ENCODE data around the gene FBXW8.

FBXW8 gene, protein sequence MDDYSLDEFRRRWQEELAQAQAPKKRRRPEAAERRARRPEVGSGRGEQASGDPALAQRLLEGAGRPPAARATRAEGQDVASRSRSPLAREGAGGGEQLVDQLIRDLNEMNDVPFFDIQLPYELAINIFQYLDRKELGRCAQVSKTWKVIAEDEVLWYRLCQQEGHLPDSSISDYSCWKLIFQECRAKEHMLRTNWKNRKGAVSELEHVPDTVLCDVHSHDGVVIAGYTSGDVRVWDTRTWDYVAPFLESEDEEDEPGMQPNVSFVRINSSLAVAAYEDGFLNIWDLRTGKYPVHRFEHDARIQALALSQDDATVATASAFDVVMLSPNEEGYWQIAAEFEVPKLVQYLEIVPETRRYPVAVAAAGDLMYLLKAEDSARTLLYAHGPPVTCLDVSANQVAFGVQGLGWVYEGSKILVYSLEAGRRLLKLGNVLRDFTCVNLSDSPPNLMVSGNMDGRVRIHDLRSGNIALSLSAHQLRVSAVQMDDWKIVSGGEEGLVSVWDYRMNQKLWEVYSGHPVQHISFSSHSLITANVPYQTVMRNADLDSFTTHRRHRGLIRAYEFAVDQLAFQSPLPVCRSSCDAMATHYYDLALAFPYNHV

DNA sequence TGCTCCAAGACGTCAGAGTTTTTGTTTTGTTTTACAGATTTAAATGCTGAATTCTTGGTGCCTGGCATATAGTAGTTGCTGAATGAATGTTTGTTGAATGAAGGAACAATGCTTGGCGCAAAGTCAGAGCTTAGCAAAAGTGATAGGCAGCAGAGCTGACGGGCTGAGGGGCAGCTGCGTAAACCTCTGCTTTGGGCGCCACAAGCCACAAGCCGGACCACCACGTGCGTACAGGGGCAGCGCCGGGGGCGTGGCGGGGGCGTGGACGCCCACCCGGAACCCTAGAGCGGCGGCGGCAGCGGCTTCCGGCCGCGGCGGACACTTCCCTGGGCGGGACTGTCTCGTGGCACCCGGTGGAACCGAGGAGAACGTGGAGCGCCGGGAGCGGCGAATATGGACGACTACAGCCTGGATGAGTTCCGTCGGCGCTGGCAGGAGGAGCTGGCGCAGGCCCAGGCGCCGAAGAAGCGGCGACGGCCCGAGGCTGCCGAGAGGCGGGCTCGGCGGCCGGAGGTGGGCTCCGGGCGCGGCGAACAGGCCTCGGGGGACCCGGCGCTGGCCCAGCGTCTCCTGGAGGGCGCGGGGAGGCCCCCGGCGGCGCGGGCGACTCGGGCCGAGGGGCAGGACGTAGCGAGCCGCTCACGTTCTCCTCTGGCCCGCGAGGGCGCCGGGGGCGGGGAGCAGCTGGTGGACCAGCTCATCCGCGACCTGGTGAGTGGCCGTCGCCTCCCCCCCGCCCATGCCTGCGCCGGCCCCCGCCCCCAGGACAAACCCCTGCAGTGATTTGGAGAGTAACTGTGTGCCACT lies at the start of gene FBXW8:
FBXW8 (plus strand) TSS at position 306 of the 807 bp plus-strand sequence; CDS start at position 394, 88 bp downstream.
- FAIRE-seq: peak; percentile 75

DNA sequence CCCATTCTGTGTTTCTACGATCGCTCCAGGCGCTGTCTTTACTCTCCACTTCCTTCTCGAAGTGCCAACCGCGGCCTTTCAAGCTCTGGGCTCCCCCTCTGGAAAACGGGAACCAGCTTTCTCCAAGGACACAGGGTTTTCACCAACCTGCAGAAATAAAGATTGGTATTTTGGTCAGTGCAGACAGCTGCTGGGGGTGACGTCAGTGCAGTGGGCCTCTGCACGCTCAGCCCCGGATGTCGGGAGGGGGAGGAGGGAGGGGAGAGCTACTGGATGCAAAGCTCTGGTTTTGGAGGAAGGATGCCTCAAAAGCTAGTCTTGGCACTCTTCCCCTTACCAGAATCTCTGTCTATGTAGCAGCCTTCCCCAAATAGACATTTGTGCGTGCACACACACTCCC lies 49.4 kb upstream of the FBXW8 start:
- FAIRE-seq (peak; percentile 84), DNase-seq (ENCODE audit: extremely low spot score, insufficient read length, low read depth) (peak; percentile 30)

More for the DNA sequence above, at the start of gene FBXW8:
- DNase-seq (ENCODE audit: extremely low spot score, insufficient read length, low read depth): peak; percentile 72

DNA sequence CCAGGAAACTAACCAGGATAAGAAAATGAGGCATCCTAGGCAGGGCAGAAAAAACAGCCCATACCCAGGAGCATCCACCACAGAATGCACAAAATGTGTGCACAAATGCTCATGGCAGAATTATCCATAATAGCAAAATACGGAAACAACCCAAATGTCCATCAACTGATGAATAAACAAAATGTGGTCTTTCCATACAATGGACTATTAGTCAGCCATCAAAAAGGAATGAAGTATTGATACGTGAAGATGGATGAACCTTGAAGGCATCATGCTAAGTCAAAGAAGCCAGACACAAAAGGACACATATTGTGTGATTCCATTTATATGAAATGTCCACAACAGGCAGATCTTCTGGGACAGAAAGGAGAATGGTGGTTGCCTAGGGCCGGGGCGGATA lies 48.6 kb upstream of the FBXW8 start:
- no peak for FAIRE-seq
- no peak for DNase-seq (ENCODE audit: extremely low spot score, insufficient read length, low read depth)

DNA sequence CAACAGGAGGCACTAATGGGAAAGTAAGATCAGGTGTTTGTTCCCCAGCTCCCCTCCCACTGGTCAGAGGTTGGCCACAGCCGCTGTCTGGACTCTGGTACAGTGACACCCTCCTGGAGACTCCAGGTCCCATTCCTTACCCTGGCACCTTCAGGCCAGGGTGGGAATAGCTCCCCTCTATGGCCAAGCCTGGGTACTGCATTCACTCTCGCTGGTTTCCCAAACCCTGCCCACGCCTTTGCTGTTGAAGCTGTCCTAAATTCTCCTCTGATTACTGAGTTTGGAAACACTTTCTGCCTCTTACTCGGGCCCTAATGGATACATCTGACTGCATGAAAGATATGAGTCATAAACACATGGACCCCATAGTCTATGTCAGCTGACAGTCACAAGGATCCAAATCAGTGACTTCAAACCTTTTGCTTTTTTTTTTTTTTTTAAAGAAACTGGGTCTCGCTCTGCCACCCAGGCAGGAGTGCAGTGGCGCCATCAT lies 47.4 kb upstream of the FBXW8 start:
- no peak for DNase-seq (ENCODE audit: extremely low spot score, insufficient read length, low read depth)
- no peak for FAIRE-seq

DNA sequence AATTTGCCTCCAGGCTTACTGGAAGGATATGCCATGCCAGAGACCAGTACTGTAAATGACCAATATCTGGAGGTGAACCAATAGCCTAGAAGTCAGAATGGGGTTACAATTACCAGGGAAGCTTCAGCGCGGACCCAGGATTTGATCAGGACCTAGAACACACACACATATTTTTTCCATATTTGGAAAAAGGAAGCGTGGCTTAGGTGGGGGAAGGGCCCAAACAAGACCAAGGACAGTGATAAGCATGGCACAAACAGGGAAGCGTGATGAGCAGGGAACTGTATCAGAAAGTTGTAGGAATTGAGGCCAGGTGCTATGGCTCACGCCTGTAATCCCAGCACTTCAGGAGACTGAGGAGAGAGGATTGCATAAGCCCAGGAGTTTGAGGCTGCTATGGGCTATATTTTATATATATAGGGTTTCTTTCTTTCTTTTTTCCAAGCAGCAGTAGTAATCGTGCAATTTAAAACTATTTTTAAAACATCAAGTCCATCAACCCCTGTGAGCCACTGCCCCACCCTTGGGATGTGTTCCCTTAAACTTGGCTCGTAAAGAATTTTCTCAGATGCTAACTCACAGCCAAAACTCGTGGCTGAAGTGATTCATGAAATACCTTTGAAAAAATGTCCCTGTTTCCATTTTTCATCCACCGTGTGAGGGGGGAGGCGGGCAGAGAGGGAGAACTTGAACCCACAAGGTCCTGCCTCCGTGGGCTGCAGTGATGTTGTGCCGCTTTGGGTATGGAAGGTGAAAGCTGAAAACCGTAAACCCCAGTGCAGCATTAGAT lies 46.2 kb upstream of the FBXW8 start:
- FAIRE-seq: no peak
- no peak for DNase-seq (ENCODE audit: extremely low spot score, insufficient read length, low read depth)

DNA sequence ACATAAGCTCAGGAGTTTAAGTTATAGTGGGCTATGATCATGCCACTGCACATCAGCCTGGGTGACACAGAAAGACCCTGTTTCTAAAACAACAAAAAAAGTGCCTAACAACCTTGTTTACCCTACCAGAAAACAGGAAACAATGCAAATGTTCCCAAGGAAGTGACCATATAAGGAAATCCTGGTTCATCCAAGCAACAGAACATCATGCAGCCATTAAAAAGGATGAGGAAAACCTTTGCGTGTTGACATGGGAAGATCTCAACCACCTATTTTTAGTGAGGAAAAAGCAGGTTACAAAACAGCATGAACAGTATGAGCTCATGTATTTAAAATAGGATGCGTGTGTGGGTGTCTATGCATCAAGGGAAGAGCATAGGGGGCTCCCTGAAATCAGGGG lies 43.2 kb upstream of the FBXW8 start:
- no peak for FAIRE-seq
- no peak for DNase-seq (ENCODE audit: extremely low spot score, insufficient read length, low read depth)

DNA sequence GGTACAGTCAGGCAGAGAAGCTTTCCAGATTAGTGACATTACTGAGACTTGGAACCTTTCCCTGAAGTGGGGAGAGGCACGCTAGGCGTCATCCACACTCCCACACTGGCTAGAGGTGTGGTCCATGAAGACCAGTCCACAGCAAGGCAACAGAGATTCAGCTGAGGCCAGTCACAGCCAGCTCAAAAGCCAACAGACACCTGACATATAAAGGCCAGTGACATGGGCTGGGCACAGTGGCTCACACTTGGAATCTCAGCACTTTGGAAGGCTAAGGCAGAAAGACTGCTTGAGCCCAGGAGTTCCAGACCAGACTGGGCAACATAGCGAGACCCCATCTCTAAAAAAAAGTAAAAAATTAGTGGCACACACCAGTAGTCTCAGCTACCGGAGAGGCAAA lies 40.4 kb upstream of the FBXW8 start:
- FAIRE-seq (no peak), DNase-seq (ENCODE audit: extremely low spot score, insufficient read length, low read depth) (no peak)

DNA sequence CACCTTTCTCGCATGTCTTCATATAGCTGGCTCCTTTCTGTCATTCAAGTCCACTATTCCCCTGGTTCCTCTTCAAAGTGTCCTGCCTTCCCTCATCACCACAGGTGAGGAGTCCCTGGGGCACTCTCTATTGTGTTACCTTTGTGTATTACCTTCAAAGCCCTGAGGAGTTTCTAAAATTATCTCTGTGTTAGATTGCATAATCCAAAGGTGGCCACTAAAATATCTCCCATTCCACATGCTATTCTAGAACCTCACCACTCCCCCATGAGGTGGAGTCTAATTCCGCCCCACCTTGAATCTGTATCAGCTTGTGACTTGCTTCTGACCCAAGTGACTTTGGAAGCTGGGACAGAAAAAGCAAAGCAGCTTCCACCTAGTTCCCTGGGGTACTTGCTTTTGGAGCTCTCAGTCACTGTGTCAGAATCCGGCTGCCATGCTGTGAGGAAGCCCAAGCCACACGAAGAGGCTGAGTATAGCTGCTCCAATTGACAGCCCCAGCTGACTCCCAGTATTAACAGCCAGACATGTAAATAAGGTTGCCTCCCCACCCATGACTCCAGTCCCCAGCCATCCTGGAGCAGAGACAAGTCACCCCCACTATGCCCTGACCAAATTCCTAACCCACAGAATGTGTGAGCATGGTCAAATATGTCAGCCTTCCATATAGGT lies 36.3 kb upstream of the FBXW8 start:
- DNase-seq (ENCODE audit: extremely low spot score, insufficient read length, low read depth): no peak
- no peak for FAIRE-seq

DNA sequence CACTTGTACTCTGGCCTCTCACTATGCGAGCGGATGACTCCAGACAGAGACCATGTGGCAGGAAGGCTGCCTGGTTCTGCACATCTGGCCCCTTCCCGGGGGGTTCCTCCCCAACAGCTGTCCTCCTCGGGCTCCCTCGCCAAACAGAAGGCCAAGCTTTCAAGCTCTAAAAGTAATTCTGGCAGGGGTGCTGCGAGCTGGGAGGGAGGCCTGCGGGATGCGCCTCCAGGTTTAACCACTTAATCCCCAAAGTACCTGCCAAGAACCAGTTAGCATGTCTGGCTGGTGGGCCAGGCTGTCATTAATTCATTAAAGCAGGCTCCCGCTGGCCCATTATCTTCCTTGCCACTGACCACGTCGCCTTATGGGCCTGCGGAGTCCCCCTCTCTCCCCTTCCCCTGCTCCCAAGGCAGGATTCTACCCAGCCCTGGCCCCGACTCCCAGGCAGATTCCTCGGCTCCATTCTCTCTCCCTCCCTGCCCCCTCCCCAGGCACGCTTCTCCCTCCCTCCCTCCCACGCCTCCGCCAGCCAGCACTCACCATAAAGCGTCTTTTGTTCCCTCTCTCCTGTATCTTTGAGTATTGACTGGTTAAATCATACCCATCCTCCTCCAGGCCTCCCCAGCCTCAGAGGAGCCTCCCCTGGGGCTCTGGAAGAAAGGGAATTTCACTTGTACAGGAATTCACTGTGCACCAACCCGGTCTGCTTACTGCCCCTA lies 34.4 kb upstream of the FBXW8 start:
- FAIRE-seq (no peak), DNase-seq (ENCODE audit: extremely low spot score, insufficient read length, low read depth) (no peak)

DNA sequence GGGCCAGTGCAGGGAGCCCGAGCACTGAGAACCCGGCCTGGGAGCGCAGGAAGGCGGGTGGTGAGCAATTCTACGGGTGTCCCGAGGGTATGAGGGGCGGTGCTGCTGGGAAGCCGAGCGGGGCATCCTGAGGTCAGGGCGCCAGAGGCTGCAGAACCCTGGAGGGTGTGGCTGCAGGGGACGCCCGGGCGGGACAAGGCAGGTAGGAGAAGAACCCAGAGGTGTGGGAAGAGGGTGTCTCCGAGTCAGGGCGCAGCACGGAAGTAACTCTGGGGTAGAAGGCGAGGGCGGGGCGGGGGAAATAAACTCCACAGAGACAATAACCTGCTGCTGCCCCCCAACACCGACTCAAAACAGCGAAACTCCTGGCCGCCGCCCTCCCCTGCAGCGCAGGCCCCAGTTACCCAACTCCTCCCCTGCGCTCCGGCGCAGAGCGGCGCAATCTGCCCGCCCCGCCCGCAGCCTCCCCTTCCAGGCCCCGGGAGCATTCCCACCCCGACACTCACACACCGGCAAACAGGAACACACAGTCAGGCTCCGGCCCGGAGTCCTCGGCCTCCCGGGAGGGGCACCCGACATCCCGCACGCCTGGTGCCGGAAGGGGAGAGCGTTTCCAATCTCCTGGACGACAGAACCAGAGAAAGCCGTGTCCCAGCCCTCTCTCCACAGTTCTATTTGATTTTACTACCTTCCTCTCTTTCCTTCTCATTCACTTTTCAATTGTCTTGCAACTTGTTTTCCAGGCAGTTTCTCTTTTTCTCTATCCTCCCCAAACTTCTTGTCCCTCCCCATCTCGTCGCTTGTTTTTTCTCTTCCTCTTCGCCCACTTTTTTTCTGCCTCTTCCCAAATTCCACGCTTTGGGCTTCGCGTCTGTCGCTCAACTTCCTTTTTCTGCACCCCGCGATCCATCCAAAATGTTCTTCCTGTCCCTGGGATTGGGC lies 31.9 kb upstream of the FBXW8 start:
- FAIRE-seq (no peak), DNase-seq (ENCODE audit: extremely low spot score, insufficient read length, low read depth) (no peak)

DNA sequence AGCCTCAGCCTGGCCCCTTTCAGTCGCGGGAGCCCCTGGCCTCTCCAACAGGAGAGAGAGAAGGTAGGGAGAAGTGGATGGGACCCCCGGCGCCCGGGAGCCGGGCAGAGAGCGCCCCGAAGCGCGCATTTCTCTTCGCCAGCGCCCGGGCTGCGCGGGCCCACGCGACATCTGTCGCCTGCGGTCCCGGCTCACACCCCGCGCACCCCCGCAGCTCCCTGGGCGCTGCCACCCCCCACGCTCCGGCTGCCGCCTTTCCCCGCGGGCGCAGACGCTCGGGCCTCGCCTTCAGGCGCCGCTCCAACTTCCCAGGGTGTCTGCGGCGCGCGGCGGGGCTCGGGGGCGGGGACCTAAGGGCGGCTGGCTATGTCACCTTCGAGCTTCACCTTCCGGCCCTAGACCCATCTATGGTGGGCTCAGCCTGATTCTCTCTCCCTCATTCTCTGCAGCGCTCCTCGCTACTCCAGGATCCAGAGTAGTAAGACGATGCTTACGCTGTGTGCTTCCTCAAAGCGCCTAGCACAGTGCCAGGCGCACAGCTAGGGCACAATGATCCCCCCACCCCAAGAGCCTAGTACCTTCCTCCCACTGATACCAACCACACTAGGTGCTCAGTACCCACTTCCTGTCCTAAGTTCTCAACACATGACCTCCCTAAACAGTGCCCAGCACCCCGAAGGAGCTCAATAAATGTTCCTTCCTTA lies 31.1 kb upstream of the FBXW8 start:
- FAIRE-seq: no peak
- DNase-seq (ENCODE audit: extremely low spot score, insufficient read length, low read depth): no peak

DNA sequence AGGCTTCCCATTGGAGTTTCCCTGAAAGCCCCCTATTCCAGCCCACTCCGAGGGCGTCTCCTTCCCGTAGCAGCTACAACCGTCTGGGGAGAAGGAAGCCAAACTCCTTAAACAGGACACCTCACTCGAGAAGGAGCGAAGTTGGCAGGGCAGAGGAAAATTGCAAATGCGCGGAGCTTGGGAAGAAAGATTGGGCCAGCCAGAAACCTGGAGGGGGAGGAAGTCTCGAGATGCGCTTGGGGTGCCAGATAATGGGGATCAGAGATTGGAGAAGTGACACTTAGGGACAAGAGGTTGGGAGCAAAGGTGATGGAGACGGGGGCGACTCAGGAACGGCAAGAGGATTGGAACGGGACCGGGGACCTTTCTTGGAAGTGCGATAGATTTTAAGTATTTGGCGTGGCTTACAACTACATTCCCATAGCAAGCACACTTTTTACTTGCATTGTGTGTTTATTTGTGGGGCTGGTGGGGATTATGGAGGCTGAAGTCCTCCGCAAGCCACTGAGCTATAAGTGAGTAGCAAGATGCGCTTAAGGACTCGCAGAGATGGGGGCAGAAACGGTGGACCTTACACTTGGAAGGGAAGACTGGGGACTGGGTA lies 30.4 kb upstream of the FBXW8 start:
- no peak for DNase-seq (ENCODE audit: extremely low spot score, insufficient read length, low read depth)
- no peak for FAIRE-seq

DNA sequence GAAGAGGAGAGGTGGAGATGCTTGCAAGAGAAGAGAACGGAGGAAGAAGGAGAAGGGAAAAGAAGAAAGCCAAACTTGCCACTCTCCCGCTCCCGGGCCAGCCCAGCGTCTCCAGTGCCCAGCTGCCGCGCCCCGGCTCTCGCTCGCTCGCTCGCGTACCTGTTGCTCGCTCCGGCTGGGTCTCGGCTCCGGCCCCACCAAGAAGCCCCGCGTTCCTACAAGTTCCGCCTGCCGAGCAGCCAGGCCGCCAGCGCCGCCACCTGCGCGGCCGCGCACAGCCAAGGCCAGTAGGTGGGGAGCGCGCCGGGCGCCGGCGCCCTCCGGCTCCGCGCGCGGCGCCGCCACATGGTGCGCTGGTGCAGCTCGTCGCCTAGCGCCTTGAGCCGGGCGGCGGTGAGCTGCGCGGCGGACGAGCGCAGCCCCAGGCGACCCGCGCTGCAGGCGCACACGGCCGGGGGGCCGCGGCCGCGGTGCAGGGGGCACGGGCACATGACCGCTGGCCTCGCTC lies 29.9 kb upstream of the FBXW8 start:
- DNase-seq (ENCODE audit: extremely low spot score, insufficient read length, low read depth) (peak; percentile 40), FAIRE-seq (no peak)

DNA sequence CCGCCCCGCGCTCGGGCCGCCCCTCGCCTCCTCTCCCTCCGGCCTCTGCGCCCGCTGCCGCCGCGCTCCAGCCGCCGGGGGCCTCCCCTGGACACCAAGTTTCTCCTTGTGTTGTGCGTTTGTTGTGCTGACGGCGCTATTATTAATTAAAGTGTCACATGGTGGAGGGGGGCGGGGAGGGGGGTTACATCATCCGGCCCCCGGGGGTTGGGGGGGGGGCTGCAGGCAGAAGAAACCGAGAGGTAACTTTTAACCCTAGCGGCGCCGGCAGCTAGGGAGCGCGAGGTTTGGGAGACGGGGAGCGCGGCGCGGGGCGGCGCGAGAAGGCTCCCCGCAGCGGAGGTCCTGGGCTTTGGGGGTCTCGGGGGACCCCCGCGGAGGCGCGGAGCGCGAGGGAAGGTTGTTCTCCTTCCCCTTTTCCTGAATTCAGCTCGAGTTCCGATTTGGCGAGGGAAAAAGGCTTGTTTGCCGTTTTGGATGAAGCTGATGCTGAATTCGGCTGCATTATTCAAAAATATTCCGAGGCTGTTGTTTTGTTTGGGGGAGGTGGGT lies 29.3 kb upstream of the FBXW8 start, which contains the start of gene HRK:
HRK (minus strand) TSS at position 117 of the 552 bp plus-strand sequence. CDS start 134 bp downstream, outside the sequence.
- FAIRE-seq (no peak), DNase-seq (ENCODE audit: extremely low spot score, insufficient read length, low read depth) (no peak)

DNA sequence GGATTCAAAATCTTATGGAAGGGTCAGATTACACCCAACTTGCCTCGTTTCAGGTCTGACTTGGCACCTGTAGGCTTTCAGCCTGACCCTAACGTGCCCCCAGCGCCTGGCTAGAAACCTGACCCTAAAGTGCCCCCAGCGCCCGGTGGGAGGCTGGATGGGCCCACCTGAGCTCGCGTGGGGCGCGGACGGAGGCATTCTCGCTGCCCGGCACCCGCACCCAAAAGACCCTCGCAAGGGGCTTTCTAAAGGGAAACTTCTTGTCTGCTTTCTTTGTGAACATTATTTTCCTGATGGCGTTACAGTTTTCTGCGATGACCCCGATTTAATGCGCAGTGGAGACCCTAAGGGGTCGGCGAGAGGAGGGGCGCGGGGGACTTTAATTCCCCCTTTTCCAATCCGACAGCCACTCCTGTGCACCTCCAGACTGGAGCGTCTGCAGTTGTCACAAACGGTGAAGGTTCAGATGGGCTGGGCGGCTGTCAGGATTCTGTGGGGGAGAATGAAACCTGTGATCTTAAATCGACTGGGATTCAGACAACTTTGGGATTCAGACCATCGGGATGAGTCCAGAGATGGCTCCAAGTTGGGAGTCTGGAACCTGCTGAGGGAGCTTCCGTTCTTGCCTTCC lies 28.8 kb upstream of the FBXW8 start:
- no peak for DNase-seq (ENCODE audit: extremely low spot score, insufficient read length, low read depth)

DNA sequence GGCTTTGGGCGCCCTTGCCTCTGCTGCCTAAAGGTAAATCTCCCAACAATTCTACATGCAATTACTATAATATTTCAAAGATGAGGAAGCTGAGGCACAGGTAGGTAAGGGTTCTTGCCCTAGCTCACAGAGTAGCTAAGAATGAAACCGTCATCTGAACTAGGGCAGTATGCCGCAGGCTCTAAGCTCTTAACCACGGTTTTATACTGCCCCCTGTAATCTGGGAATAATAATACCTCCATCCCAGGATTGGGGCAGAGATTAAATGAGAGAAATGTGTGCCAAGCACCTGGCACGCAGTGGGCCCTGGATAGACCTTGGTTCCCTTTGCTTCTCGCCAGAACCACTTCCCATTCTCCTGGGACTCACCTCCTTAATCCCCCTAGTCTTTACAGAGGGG lies 28.0 kb upstream of the FBXW8 start:
- DNase-seq (ENCODE audit: extremely low spot score, insufficient read length, low read depth) (no peak), FAIRE-seq (no peak)

More for the DNA sequence above, 28.8 kb upstream of the FBXW8 start:
- no peak for FAIRE-seq
